NK-92 (cell line): ENCODE data around the gene TPR.

Experiments
- DNase-seq: peaks from one replicate; lab custom pipeline; 2025; ENCODE audit not compliant: unreplicated experiment; lab: John Stamatoyannopoulos, UW

The TPR gene

GRCh38 chr1:186291271-186291670 lies 83.8 kb downstream of the TPR start:
- DNase-seq = no peak

- no peak for DNase-seq
Measured at GRCh38 chr1:186289943-186290545, 85.0 kb downstream of the TPR start.

GRCh38 chr1:186286615-186287315 lies 88.3 kb downstream of the TPR start:
- DNase-seq = no peak

GRCh38 chr1:186283374-186283773 lies 91.7 kb downstream of the TPR start:
- DNase-seq = no peak

- DNase-seq = no peak
Measured at GRCh38 chr1:186282466-186282865, 92.6 kb downstream of the TPR start.

- no peak for DNase-seq
Measured at GRCh38 chr1:186275822-186276221, 99.2 kb downstream of the TPR start.

GRCh38 chr1:186272486-186272885 lies 102.6 kb downstream of the TPR start:
- DNase-seq = no peak

- DNase-seq = no peak
Measured at GRCh38 chr1:186271032-186271431, 104.0 kb downstream of the TPR start.
